T-helper 9 cell (primary cell): ENCODE data around the gene SLMAP.

Source experiments
- DNase-seq: peaks from one replicate; pipeline ENCODE4 v3.0.0-alpha.2; 2020

Gene SLMAP

DNA sequence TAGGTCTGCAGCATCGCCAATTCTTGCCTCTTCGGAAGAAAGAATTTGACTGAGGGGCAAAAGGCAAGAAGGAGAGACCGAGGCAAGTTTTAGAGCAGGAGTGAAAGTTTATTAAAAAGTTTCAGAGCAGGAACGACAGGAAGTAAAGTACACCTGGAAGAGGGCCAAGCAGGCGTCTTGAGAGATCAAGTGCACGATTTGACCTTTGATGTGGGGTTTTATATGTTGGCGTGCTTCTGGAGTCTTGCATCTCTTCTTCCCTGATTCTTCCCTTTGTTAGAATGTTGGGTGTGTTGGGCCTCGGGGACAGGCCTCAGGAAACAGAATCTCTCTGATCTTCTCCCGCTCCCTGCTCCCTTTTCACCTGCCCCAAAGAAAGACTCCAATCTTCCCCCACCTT is 211.5 kb downstream of the SLMAP start:
- DNase-seq: no peak

DNA sequence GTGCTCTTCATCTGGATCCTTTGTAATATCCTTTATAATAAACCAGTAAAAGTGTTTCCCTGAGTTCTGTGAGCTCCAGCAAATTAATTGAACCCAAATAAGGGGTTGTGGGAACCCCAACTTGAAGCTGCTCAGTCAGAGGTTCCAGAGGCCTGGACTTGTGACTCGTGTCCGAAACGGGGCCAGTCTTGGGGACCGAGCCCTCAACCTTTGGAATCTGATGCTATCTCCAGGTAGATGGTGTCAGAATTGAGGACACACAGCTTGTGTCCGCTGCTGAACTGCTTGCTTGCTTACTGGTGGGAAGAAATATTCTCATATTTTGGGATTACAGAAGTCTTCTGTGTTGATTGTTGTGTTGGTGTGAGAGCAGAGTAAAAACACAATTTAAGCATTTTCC is 212.4 kb downstream of the SLMAP start:
- DNase-seq: no peak

DNA sequence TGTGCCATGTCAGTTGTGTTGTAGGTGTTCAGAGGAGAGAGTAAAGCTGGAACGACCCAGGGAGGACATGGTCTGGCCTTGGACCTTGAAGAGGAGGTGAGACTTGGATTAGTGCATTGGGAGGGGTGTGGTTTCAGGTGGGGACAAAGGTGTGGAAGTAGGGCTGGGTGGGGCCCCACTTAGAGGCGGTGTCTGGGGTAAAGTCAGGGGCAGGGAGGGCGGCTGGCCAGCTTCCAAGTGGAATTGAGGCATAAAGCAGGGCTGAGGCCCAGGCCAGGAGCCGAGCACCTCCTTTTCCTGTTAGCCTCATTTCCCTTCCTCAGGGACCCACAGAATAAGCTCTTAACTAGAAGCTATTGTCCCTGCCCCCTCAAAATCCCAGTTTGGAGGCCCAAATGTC is 215.9 kb downstream of the SLMAP start:
- DNase-seq: no peak

GRCh38 chr3:57972531-57973111 is 216.5 kb downstream of the SLMAP start:
- no peak for DNase-seq

DNA sequence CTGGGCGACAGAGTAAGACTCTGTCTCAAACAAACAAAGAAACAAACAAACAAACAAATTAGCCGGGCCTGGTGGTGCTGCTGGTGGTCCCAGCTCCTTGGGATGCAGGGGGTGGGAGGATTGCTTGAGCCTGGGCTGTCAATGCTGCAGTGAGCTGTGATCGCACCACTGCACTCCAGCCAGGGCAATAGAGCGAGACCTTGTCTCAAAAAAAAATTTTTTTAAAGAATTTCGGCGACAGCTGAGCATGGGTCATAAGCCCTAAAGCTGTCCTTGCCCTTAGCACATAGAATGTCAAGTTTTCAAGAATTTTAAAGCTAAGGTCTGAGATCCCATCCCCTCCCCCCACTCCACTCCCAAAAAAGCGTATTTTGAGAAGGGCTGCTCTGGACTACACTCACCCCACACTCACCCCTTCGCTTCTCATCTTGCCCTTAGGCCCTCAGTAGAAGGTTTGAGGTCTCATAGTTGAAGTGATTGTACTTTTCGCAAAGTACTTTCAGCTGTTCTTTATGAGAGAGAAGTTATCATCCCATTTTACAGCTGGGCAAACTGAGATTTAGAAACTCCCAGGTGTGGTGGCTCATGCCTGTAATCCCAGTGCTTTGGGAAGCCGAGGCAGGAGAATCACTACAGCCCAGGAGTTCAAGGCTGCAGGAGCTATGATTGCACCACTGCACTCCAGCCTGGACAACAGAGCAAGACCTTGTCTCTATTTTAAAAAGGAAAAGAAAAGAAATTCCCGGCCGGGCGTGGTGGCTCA is 217.8 kb downstream of the SLMAP start:
- no peak for DNase-seq

- DNase-seq: no peak
Measured at GRCh38 chr3:57974796-57975388, 218.8 kb downstream of the SLMAP start.

DNA sequence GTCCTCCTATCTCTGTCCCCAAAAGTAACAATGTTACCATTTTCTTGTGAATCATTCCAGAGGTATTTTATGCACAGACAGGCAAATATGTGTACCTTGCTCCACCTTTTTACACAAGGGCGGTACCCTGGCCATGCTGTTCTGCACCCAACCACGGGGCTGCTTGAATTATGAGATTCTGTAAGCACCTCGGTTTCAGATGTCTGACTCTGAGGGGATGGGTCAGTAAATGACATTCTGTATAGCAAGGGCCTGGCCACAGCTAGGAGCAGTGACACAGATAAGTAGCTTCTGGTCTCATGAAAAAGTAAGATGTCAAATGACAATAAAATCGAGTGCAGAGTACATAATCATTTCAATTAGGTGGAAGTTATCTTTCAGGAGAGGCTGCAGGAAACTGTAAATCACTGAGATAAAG is 221.7 kb downstream of the SLMAP start:
- DNase-seq: no peak

- DNase-seq: no peak
Measured at GRCh38 chr3:57978316-57978715, 222.2 kb downstream of the SLMAP start.
